T-helper 22 cell (primary cell): Measurements from ENCODE around the gene KRTAP10-12.

Source experiments
- DNase-seq: peaks from one replicate; pipeline ENCODE4 v3.0.0-alpha.2; 2020; ENCODE audit warnings: low read depth

Gene KRTAP10-12

DNA sequence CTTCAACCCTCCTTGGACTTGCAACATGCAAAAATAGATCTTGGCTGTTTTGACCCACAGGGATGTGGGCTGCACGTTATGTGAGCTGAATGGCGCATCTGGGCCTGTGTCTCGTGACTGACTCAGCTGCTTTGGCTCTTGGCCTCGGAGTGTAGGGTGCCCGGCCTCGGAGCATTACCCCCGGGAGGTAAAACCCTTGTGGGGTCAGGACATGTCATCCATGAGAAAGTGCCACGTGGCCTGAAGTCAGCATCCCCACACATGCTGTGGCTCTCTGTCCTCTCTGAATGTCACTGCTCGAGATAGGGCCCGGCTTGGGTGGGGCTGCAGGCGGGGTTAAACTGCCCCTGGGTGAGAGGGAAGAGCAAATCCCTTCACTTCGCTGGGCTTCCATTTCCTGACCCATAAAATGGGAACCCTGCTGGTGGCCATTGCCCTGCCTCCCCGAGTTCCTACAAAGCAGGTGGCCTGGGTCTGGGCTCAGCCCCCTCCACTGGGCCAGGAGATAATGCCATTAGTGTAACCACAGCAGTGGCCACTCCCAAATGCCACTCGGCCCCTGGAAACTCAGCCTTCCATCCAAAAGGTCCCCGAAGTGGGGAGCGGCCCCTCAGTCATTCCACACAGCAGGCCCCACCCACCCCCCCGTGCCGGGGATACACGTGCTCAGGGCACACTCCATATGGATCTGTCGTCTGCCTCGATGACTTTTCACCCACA lies 37.2 kb downstream of the KRTAP10-12 start:
- no peak for DNase-seq

DNA sequence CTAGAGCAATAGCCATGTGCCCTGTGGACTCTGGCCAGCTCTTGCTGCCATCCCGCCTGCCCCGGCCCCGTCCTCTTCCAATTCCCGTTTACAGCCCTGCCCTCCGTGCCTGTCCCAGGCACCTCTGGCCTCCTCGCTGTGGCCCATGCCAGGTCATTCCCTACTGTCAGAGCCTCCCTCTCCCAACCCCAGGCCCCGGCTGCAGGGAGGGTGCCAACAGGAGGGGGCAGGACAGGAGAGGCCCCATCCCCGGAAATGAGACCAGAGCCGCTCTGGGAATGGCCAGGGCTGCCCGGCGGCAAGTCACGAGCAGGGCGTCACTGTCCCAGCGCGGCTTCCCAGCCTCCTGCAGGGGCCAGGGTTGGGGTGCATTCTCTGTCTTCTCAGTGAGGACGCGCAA lies 37.9 kb downstream of the KRTAP10-12 start:
- no peak for DNase-seq

DNA sequence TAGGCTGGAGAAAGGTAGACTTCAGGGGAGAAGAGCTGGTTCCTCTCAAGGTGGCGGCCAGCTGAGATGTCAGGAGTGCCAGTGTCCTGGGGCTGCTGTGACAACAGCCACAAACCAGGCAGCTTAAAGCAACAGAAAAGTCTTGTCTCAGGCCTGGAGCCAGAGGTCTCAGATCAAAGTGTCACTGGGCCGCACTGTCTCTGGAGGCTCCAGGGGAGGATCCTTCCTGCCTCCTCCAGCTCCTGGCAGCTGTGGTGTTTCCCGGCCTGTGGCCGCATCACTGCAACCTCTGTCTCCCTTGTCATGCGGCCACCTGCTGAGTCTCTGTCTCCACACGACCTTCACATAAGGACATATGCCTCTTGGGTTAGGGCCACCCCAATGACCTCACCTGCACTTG lies 38.8 kb downstream of the KRTAP10-12 start:
- no peak for DNase-seq

- no peak for DNase-seq
Measured at GRCh38 chr21:44736291-44737004, 39.5 kb downstream of the KRTAP10-12 start.

DNA sequence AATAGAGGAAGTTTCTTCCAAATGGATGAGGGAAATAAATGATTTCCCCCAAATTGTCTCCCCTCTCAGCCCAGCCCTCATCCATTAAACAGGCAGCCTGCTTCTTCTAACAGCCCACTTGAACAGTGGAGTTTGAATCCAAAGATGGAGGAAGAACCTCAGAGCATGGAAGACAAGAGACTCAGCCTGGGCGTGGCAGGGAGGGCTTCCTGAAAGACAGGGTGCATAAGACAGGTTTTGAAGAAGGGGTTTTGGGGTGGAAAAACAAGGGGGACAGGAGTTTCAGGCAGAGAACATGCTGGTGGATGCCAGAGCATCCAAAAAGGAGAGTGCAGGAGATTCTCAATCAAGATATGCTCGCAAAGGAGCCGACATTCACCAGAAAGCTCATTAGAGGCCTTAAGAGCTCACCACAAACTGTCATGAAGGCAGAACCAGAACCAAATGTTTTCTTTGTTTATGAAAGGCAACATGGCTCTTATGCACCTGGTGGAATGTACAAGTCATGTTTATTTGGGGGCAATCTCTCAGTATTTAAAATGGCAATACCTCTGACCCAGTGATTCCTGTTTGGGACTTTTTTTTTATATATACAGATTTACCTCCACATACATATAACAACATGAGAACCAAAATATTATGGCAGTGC lies 40.9 kb downstream of the KRTAP10-12 start:
- no peak for DNase-seq

DNA sequence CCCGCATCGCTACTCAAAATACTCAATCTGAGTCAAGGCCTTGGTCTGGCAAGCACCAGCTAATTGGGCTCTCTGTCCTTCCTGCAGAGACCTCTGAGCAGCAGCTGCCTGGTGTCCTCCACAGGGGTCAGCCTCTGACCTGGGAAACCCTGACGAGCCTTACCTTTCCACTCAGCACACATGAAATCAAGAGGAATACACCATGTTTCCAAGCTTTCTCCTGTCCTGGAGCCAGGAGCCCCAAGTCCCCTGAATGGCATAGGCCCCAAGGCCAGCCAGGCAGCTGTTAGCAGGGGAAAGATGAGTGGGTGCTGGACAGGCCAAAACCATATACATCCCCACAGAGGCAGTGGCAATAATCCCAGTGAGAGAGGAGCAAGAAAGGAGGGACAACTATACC lies 41.6 kb downstream of the KRTAP10-12 start:
- no peak for DNase-seq

DNA sequence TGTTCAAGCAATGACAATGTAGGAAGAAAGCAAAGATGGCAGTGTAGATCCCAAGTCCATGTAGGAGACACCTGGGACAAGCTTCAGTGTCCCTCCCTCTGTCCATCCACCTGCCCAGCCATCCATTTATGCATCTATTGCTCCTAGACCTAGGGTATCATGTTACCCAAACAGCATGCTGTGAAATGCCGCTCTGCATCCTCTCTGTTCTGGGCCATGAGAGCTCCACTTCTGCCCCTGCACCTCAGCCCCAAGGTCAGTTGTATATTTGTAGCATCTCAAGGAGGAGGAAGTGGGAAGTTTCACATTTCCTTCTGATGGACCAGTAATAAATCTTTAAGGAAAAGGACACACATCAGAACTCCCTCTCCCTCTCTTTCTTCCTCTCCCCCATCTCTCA lies 42.3 kb downstream of the KRTAP10-12 start:
- DNase-seq, result no peak

- DNase-seq, result no peak
Measured at GRCh38 chr21:44740742-44741141, 43.8 kb downstream of the KRTAP10-12 start.

DNA sequence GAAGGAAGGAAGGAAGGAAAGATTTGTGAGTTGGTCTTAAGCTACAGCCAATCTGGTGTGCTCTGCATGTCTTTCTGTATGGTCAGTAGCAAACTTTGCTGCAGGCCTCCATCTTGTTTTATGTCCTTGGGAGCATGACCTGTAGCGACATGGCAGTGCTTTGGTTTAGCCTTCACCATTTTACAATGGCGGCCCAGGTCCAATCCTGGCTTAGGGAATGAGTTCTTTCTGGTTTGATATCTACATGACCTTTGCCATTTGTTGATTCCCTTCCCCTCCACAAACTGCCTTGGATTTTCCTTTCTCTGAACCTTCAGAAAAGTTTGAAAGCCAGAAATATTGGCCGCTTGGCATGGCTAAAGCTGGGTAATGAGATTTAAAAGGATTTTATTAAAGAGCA lies 44.9 kb downstream of the KRTAP10-12 start:
- no peak for DNase-seq

DNA sequence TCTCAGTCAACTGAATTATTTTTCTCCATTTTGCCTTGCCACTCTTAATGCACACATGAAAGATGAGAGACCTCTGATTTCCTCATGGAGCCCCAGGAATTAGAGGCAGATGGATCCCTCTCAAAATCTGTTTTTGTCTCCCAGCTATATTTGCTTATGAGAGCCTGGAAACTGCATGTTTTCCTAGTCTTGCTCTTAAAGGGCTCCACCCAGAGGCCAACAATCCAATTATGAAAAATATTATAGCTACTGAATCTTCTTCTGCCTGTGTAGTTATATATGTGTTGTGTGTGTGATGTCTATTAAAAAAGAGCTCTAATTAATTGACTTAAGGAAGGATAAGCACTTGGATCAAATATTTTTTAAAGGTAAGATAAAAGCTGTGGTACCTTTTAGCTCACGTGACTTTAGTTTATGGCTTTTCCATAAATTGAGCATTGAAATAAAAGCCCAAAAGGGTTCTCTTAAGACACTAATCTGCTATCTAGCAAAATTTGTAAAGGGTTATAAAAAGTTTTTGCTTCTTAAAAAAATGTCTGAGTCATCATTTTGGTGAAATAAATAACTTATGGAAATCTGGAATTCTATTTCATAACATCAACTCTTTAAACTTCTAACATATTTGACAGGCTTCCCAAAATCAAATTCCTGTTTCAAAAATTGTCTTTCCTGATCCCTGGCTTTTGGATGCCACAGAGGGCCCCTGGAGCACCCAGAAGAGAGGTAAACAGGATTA lies 45.6 kb downstream of the KRTAP10-12 start:
- DNase-seq, result no peak
